GM19328 (cell line): ENCODE results near the gene TLE4.

Experiments used
- ATAC-seq: cut with Tn5 transposase; IDR thresholded peaks from one replicate; pipeline ENCODE4 v1.9.1; 2021; ENCODE audit warnings: mild to moderate bottlenecking, moderate library complexity; ENCODE audit not compliant: unreplicated experiment

Gene TLE4

GRCh38 chr9:79765466-79765865 is 193.7 kb downstream of the TLE4 start:
- ATAC-seq, result no peak

GRCh38 chr9:79766091-79766490 is 194.3 kb downstream of the TLE4 start:
- ATAC-seq, result no peak

DNA sequence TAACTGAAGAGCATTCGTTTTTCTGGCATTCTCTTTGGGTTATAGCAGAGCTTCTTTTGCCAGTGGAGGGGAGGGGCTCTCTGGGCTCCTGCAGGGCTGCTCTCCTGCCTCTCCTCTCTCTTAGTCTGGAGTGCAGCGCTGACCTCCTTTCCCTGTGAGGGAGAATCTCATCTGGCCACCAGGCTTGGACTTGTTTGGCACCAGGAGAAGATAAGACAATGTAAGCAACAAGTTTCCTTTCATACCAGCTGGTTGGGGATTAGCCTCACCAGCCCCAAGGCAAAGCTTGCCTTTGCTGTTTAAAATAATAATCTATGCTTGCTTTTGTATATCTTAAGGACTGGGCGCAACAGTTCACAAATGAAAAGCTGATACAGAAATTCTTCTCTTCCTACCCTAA is 196.4 kb downstream of the TLE4 start:
- ATAC-seq, result no peak

- no peak for ATAC-seq
Measured at GRCh38 chr9:79769476-79770275, 197.9 kb downstream of the TLE4 start.

DNA sequence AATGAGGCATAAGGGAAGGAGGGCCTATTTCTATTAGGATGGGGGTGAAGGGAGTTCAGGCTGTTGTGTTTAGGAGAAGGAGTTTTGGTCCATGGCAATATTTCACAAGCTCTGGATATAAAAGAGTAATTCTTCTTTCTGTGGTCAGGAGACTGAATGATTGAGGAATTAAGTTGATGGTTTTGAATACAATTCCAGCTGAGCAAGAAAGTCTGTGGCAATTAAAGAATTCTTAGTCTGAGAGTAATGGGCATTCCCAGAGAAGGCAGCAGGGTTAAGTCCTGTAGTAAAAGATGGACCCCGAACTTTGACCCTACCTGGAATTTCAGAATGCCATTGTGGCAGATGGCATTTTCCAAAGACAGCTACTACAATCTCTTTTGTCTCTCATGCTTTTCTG is 202.6 kb downstream of the TLE4 start:
- ATAC-seq, result no peak
